GM21723 (cell line): ENCODE results near the gene ARHGAP25.

Experiments used
- ATAC-seq: cut with Tn5 transposase; IDR thresholded peaks from one replicate; pipeline ENCODE4 v1.9.1; 2021; ENCODE audit warnings: mild to moderate bottlenecking, moderate library complexity; ENCODE audit not compliant: unreplicated experiment

The ARHGAP25 gene

GRCh38 chr2:68742626-68743415 lies 8.2 kb downstream of the ARHGAP25 start:
- ATAC-seq, result peak; percentile 40

- no peak for ATAC-seq
These were observed 8.9 kb downstream of the ARHGAP25 start for GRCh38 chr2:68743531-68743930.

GRCh38 chr2:68744366-68744912 lies 9.8 kb downstream of the ARHGAP25 start:
- ATAC-seq, result no peak

GRCh38 chr2:68745006-68745405 lies 10.4 kb downstream of the ARHGAP25 start:
- ATAC-seq, result no peak

GRCh38 chr2:68746408-68746807 lies 11.8 kb downstream of the ARHGAP25 start:
- ATAC-seq, result no peak

GRCh38 chr2:68747413-68747812 lies 12.8 kb downstream of the ARHGAP25 start:
- no peak for ATAC-seq

- ATAC-seq, result no peak
These were observed 13.3 kb downstream of the ARHGAP25 start for GRCh38 chr2:68747900-68748299.

- no peak for ATAC-seq
These were observed 14.0 kb downstream of the ARHGAP25 start for GRCh38 chr2:68748568-68748967.

- no peak for ATAC-seq
These were observed 14.7 kb downstream of the ARHGAP25 start for GRCh38 chr2:68749345-68749744.

- ATAC-seq, result no peak
These were observed 16.2 kb downstream of the ARHGAP25 start for GRCh38 chr2:68750592-68751396.

- ATAC-seq, result peak; percentile 94
These were observed 17.1 kb downstream of the ARHGAP25 start for GRCh38 chr2:68751397-68752339.

GRCh38 chr2:68753318-68753717 lies 18.7 kb downstream of the ARHGAP25 start:
- no peak for ATAC-seq

GRCh38 chr2:68755071-68755470 lies 20.5 kb downstream of the ARHGAP25 start:
- no peak for ATAC-seq

- ATAC-seq, result no peak
These were observed 21.6 kb downstream of the ARHGAP25 start for GRCh38 chr2:68756178-68756577.

GRCh38 chr2:68757081-68757480 lies 22.5 kb downstream of the ARHGAP25 start:
- ATAC-seq, result no peak

- no peak for ATAC-seq
These were observed 27.5 kb downstream of the ARHGAP25 start for GRCh38 chr2:68762100-68762499.

- ATAC-seq, result no peak
These were observed 28.1 kb downstream of the ARHGAP25 start for GRCh38 chr2:68762665-68763064.

GRCh38 chr2:68764041-68764805 lies 29.6 kb downstream of the ARHGAP25 start:
- ATAC-seq, result no peak

- ATAC-seq, result no peak
These were observed 30.2 kb downstream of the ARHGAP25 start for GRCh38 chr2:68764806-68765311.
